A673 (cell line): ENCODE results near the gene ASAH2B. TPM values are rescaled to one million over a fixed set of nuclear protein-coding genes. Genes with fewer than 3 reads are reported as not detected.
"Not testable (repeated sequence)": the region's sequence is repeated elsewhere in the genome, so short reads cannot be mapped to it uniquely, and the experiment has no call there.

ENCODE experiments used
- BruUV-seq: library from RNA; stranded (reverse); fragments of 400-500 nt; replicated peaks from 2 replicates; lab custom pipeline; 2021; lab: Mats Ljungman, UMichigan
- CTCF ChIA-PET: fragments of 300-600 bp; sonication (Branson Sonifier 250); formaldehyde crosslinking; loops from one replicate; lab custom pipeline; 2022; ENCODE audit warnings: antibody characterized with exemption; lab: Charles Lee
- POLR2A ChIA-PET: fragments of 300-600 bp; sonication (Branson Sonifier 250); formaldehyde crosslinking; loops from one replicate; lab custom pipeline; 2022; ENCODE audit warnings: antibody characterized with exemption; ENCODE audit not compliant: low non-redundant PET; lab: Charles Lee
- DNase-seq: peaks from one replicate; pipeline ENCODE4 v3.0.0-alpha.2; 2015; ENCODE audit warnings: low spot score
- H3K27ac ChIP-seq: fragments of 200-600 bp; sonication (generic); 2 replicates; pipeline ENCODE4 v1.5.1; 2016; ENCODE audit warnings: mixed run types, low read depth, mild to moderate bottlenecking, mixed read lengths, antibody characterized with exemption, low read length; ENCODE audit not compliant: poor library complexity, severe bottlenecking
- H3K27me3 ChIP-seq: fragments of 200-600 bp; sonication (generic); replicated peaks from 2 replicates; pipeline ENCODE4 v1.6.1; 2017; ENCODE audit warnings: mixed run types, low read depth, mild to moderate bottlenecking, mixed read lengths, antibody characterized with exemption, low read length; ENCODE audit not compliant: insufficient read depth, poor library complexity
- H3K36me3 ChIP-seq: fragments of 200-600 bp; sonication (generic); 2 replicates; pipeline ENCODE4 v1.6.1; 2016; ENCODE audit warnings: mixed run types, mild to moderate bottlenecking, mixed read lengths, antibody characterized with exemption, low read length; ENCODE audit not compliant: insufficient read depth, poor library complexity, severe bottlenecking
- H3K4me1 ChIP-seq: fragments of 200-600 bp; sonication (generic); 2 replicates; pipeline ENCODE4 v1.6.1; 2017; ENCODE audit warnings: mixed run types, mild to moderate bottlenecking, mixed read lengths, antibody characterized with exemption, low read length; ENCODE audit not compliant: insufficient read depth, poor library complexity, severe bottlenecking
- H3K4me3 ChIP-seq: fragments of 200-600 bp; sonication (generic); 2 replicates; pipeline ENCODE4 v1.5.1; 2016; ENCODE audit warnings: low read depth, mixed run types, mild to moderate bottlenecking, mixed read lengths, low read length; ENCODE audit not compliant: poor library complexity, severe bottlenecking
- H3K9me3 ChIP-seq: fragments of 200-600 bp; sonication (generic); 2 replicates; pipeline ENCODE4 v1.6.1; 2016; ENCODE audit warnings: mixed run types, low read depth, mild to moderate bottlenecking, mixed read lengths, antibody characterized with exemption, low read length; ENCODE audit not compliant: poor library complexity, severe bottlenecking
- CTCF ChIP-seq: fragments of 300-800, 200-600 bp; sonication (generic); conservative IDR thresholded peaks from 2 replicates; pipeline ENCODE4 v1.5.1; 2017; ENCODE audit warnings: low read depth, mild to moderate bottlenecking, antibody characterized with exemption, low read length, moderate library complexity, mixed read lengths
- intact Hi-C: fragments of 100-400 bp; cut with micrococcal nuclease; formaldehyde crosslinking; loops from one replicate; pipeline ENCODE4 v1.10.0; 2022; ENCODE audit not compliant: unreplicated experiment
- total RNA-seq: library from RNA; stranded (reverse); gene quantifications from 2 replicates; pipeline ENCODE4 v1.2.3, GENCODE V29; 2021

Gene ASAH2B
- total RNA-seq, 1 experiment from 2014 or later: 5.3 TPM

GRCh38 chr10:50766774-50767513, 27.2 kb downstream of the ASAH2B start:
- peak; percentile 60 for DNase-seq
- BruUV-seq, H3K27me3 ChIP-seq, H3K4me3 ChIP-seq, CTCF ChIA-PET, H3K27ac ChIP-seq, H3K9me3 ChIP-seq, H3K36me3 ChIP-seq, POLR2A ChIA-PET, H3K4me1 ChIP-seq: not testable (repeated sequence)
- intact Hi-C loops: loop anchor here (10.0 kb wide), 1 partner anchor 592 kb away; no protein-coding TSS in a partner anchor

- H3K9me3 ChIP-seq, POLR2A ChIA-PET, H3K27ac ChIP-seq: not testable (repeated sequence)
Observed at GRCh38 chr10:50772042-50772441, 32.3 kb downstream of the ASAH2B start.

GRCh38 chr10:50774868-50775267, 35.1 kb downstream of the ASAH2B start:
- DNase-seq, POLR2A ChIA-PET, H3K9me3 ChIP-seq, H3K27me3 ChIP-seq, H3K4me3 ChIP-seq, CTCF ChIA-PET, intact Hi-C loops, BruUV-seq, H3K36me3 ChIP-seq, H3K27ac ChIP-seq, H3K4me1 ChIP-seq: not testable (repeated sequence)
- 0 out of 2 replicates have a peak, but pooled peaks have one; percentile 8 for TF ChIP-seq CTCF

More at GRCh38 chr10:50772042-50772441, 32.3 kb downstream of the ASAH2B start:
- CTCF ChIA-PET, H3K4me1 ChIP-seq, H3K27me3 ChIP-seq, BruUV-seq, H3K4me3 ChIP-seq, H3K36me3 ChIP-seq, DNase-seq, intact Hi-C loops: not testable (repeated sequence)

- BruUV-seq, H3K4me1 ChIP-seq, H3K27ac ChIP-seq, DNase-seq, H3K4me3 ChIP-seq, H3K36me3 ChIP-seq, H3K9me3 ChIP-seq, CTCF ChIA-PET, H3K27me3 ChIP-seq, POLR2A ChIA-PET: not testable (repeated sequence)
- intact Hi-C loops: loop anchor here (10.0 kb wide), 1 partner anchor 645 kb away; no protein-coding TSS in a partner anchor
Observed at GRCh38 chr10:50780036-50780435, 40.3 kb downstream of the ASAH2B start.

- POLR2A ChIA-PET, H3K36me3 ChIP-seq, H3K4me3 ChIP-seq, H3K27ac ChIP-seq, CTCF ChIA-PET, DNase-seq, H3K4me1 ChIP-seq, BruUV-seq, H3K27me3 ChIP-seq, H3K9me3 ChIP-seq: not testable (repeated sequence)
- intact Hi-C loops: loop anchor here (10.0 kb wide), 1 partner anchor 643 kb away; no protein-coding TSS in a partner anchor
Observed at GRCh38 chr10:50782017-50782416, 42.3 kb downstream of the ASAH2B start.

- CTCF ChIA-PET, DNase-seq, H3K4me3 ChIP-seq, H3K27me3 ChIP-seq, POLR2A ChIA-PET, H3K36me3 ChIP-seq, BruUV-seq, H3K9me3 ChIP-seq, H3K27ac ChIP-seq, H3K4me1 ChIP-seq: not testable (repeated sequence)
- intact Hi-C loops: loop anchor here (2.0 to 10.0 kb wide), 3 partner anchors 103 to 637 kb away; no protein-coding TSS in a partner anchor
Observed at GRCh38 chr10:50787962-50788361, 48.2 kb downstream of the ASAH2B start.
